ENCODE results near the gene CNIH2. TPM values are rescaled to one million over a fixed set of nuclear protein-coding genes. Genes with fewer than 3 reads are reported as not detected.

The CNIH2 gene
- total and polyA plus RNA-seq, 2 of the 13 experiments (the other 11 are each of a cell fraction or from before 2014, with no cell fraction given) = 0.60 to 0.69 TPM

- TF ChIP-seq ZNF281 (CRISPR knock-in tag; IDR thresholded peaks at IDR 0.05; ENCODE audit: borderline replicate concordance) (no peak), ZNF329 (CRISPR knock-in tag; IDR thresholded peaks at IDR 0.05; ENCODE audit: low read depth) (no peak), CBX5 (CRISPR knock-in tag; IDR thresholded peaks at IDR 0.05; ENCODE audit: borderline replicate concordance) (0 out of 2 replicates have a peak, but pooled peaks have one; percentile 32), KLF16 (CRISPR knock-in tag; IDR thresholded peaks at IDR 0.05) (peak in 1 of 2 experiments; percentile 47; a peak in 1 of 4 replicates), KMT2A (CRISPR knock-in tag; IDR thresholded peaks at IDR 0.05) (no peak), SPEN (CRISPR knock-in tag; IDR thresholded peaks at IDR 0.05; ENCODE audit: low read depth) (no peak), SKI (IDR thresholded peaks at IDR 0.05; ENCODE audit: partially characterized antibody) (peak; percentile 67), ZNF749 (CRISPR knock-in tag; IDR thresholded peaks at IDR 0.05; ENCODE audit: borderline replicate concordance) (peak; percentile 87), NAIF1 (CRISPR knock-in tag; IDR thresholded peaks at IDR 0.05; ENCODE audit: borderline replicate concordance) (no peak), YEATS2 (CRISPR knock-in tag; IDR thresholded peaks at IDR 0.05; ENCODE audit: borderline replicate concordance) (no peak), TFAP4 (IDR thresholded peaks at IDR 0.05; ENCODE audit: borderline replicate concordance, low read depth) (peak; percentile 10; the same call in 1 of the 2 replicates), DR1 (CRISPR knock-in tag; IDR thresholded peaks at IDR 0.05) (no peak; the same call in 1 of the 2 replicates), XRCC5 (optimal IDR thresholded peaks at IDR 0.05; ENCODE audit: low read length) (peak; percentile 77), STAG1 (CRISPR knock-in tag; IDR thresholded peaks at IDR 0.05) (peak; percentile 60), ATF6 (CRISPR knock-in tag; conservative IDR thresholded peaks at IDR 0.05) (no peak), EP300 (IDR thresholded peaks at IDR 0.05; ENCODE audit: low read depth in 2 of 2, low read length in 2 of 2) (no peak), EP300 (CRISPR knock-in tag; IDR thresholded peaks at IDR 0.05; ENCODE audit: borderline replicate concordance) (no peak), GATAD1 (CRISPR knock-in tag; IDR thresholded peaks at IDR 0.05) (0 out of 2 replicates have a peak, but pooled peaks have one; percentile 53)
- TF ChIP-seq, protein P1, sequence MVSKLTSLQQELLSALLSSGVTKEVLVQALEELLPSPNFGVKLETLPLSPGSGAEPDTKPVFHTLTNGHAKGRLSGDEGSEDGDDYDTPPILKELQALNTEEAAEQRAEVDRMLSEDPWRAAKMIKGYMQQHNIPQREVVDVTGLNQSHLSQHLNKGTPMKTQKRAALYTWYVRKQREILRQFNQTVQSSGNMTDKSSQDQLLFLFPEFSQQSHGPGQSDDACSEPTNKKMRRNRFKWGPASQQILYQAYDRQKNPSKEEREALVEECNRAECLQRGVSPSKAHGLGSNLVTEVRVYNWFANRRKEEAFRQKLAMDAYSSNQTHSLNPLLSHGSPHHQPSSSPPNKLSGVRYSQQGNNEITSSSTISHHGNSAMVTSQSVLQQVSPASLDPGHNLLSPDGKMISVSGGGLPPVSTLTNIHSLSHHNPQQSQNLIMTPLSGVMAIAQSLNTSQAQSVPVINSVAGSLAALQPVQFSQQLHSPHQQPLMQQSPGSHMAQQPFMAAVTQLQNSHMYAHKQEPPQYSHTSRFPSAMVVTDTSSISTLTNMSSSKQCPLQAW (CRISPR knock-in tag; IDR thresholded peaks at IDR 0.05) = peak; percentile 75
- TF ChIP-seq, protein P2, sequence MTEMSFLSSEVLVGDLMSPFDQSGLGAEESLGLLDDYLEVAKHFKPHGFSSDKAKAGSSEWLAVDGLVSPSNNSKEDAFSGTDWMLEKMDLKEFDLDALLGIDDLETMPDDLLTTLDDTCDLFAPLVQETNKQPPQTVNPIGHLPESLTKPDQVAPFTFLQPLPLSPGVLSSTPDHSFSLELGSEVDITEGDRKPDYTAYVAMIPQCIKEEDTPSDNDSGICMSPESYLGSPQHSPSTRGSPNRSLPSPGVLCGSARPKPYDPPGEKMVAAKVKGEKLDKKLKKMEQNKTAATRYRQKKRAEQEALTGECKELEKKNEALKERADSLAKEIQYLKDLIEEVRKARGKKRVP (CRISPR knock-in tag; IDR thresholded peaks at IDR 0.05) = no peak
Observed at GRCh38 chr11:66282468-66283455, 4.8 kb downstream of the CNIH2 start (continued).

Data from HepG2 (cell line).